ENCODE data around the gene BRSK2. TPM values are rescaled to one million over a fixed set of nuclear protein-coding genes. Genes with fewer than 3 reads are reported as not detected.

Gene BRSK2
- total and polyA plus RNA-seq, 9 of the 15 experiments (the other 6 are each of a cell fraction or from before 2014, with no cell fraction given), result 0.06 to 0.52 (median 0.18) TPM; not detected in 5

- no peak for TF ChIP-seq SFPQ (IDR thresholded peaks at IDR 0.05; ENCODE audit: low read depth, low read length)
These were observed 100.9 kb downstream of the BRSK2 start (continued) for GRCh38 chr11:1490651-1491050.

GRCh38 chr11:1491379-1491778 is 101.6 kb downstream of the BRSK2 start:
- Histone ChIP-seq H3K9me3 (replicated peaks; ENCODE audit: control insufficient read depth, insufficient read depth, low read depth, low read length) (no peaks in the 10 kb centered on the region), H3K27ac (ENCODE audit: extremely low read depth, low read depth, low read length) (no peak overlapping the region), H2AFZ (ENCODE audit: low read depth, low read length) (no peak overlapping the region), H3K36me3 (ENCODE audit: control insufficient read depth, insufficient read depth, low read length) (no peaks in the 10 kb centered on the region), H3K9me1 (ENCODE audit: control insufficient read depth, insufficient read depth, low read length) (no peaks in the 10 kb centered on the region), H3K4me2 (ENCODE audit: insufficient read depth, low read length) (no peak overlapping the region), H3K27me3 (ENCODE audit: control insufficient read depth in 2 of 2, insufficient read depth in 2 of 2, low read length in 2 of 2) (no peaks in the 10 kb centered on the region), H3K9ac (ENCODE audit: insufficient read depth in 1 of 2, low read depth in 2 of 2, low read length in 2 of 2) (no peak overlapping the region), H3K4me3 (no peak overlapping the region), H4K20me1 (replicated peaks; ENCODE audit: control insufficient read depth, insufficient read depth, low read length) (peaks cover 34% of the 10 kb centered on the region), H3K4me1 (replicated peaks in 1 of 2; ENCODE audit: control insufficient read depth in 2 of 2, insufficient read depth in 2 of 2, low read length in 2 of 2) (peaks cover 0 to 19% of the 10 kb centered on the region in 2 experiments; a peak in 2 of 5 replicates), H3K79me2 (ENCODE audit: control insufficient read depth, insufficient read depth, low read length) (peaks cover 3% of the 10 kb centered on the region)
- 52% methylated on average over 12 of the region's 12 CpGs for WGBS (ENCODE audit: insufficient coverage, low coverage, missing lambda C conversion rate)
- intact Hi-C loops (cut with micrococcal nuclease), result no loop called here
- ATAC-seq (no peak), DNase-seq (ENCODE audit: extremely low read depth in 1 of 4, low spot score in 3 of 4) (no peak), FAIRE-seq (peak; percentile 81)
- in situ Hi-C loops (cut with MboI), result no loop called here
- BruUV-seq (replicated peaks), result no TSS peak
- ChIA-PET POLR2A (no interaction called here), CTCF (ENCODE audit: low intra/inter-chr PET ratio) (no interaction called here)
- TF ChIP-seq GATAD2B (IDR thresholded peaks at IDR 0.05; ENCODE audit: borderline replicate concordance), result no peak
- peak; percentile 17 for TF ChIP-seq ARHGAP35 (IDR thresholded peaks at IDR 0.05; ENCODE audit: partially characterized antibody)
- no peak for TF ChIP-seq NR2C2 (CRISPR knock-in tag; IDR thresholded peaks at IDR 0.05)
- no peak for TF ChIP-seq NR2C2 (tag; IDR thresholded peaks at IDR 0.05)
- TF ChIP-seq THRB (CRISPR knock-in tag; conservative IDR thresholded peaks at IDR 0.05), result 0 out of 2 replicates have a peak, but pooled peaks have one; percentile 36

Measured in K562 (cell line).